ENCODE measurements around the gene PSMA4. TPM values are rescaled to one million over a fixed set of nuclear protein-coding genes. Genes with fewer than 3 reads are reported as not detected.
"Not testable (repeated sequence)": the region's sequence is repeated elsewhere in the genome, so short reads cannot be mapped to it uniquely, and the experiment has no call there.

PSMA4 gene
- total and polyA plus RNA-seq, 10 of the 15 experiments (the other 5 are each of a cell fraction or from before 2014, with no cell fraction given), result 210 to 1,221 (median 546) TPM

- H3K36me3 ChIP-seq (ENCODE audit: control insufficient read depth in 2 of 2, insufficient read depth in 2 of 2, low read length in 1 of 2); H3K9ac ChIP-seq (ENCODE audit: control insufficient read depth, insufficient read depth, low read length); SMC1A ChIA-PET (ENCODE audit: uncharacterized antibody, unreplicated experiment); H3K27ac ChIP-seq (ENCODE audit: control insufficient read depth, insufficient read depth); CTCF ChIA-PET; intact Hi-C loops (cut with micrococcal nuclease; ENCODE audit: unreplicated experiment); in situ Hi-C loops (cut with MboI); POLR2A ChIA-PET; FAIRE-seq; ATAC-seq; H3K27me3 ChIP-seq (replicated peaks in 1 of 2; ENCODE audit: control insufficient read depth in 2 of 2, insufficient read depth in 2 of 2, low read length in 1 of 2); BruUV-seq (replicated peaks); H3K4me2 ChIP-seq (ENCODE audit: control insufficient read depth, insufficient read depth); H3K4me1 ChIP-seq (ENCODE audit: control insufficient read depth, insufficient read depth, low read length); DNase-seq (ENCODE audit: low read depth, low spot score); H3K4me3 ChIP-seq; H2AFZ ChIP-seq (ENCODE audit: control insufficient read depth, low read depth, low read length); RAD21 ChIA-PET (ENCODE audit: unreplicated experiment); H4K20me1 ChIP-seq (ENCODE audit: control insufficient read depth, insufficient read depth); H3K79me2 ChIP-seq (ENCODE audit: control insufficient read depth, insufficient read depth, low read length); H3K9me3 ChIP-seq (replicated peaks; ENCODE audit: control insufficient read depth, insufficient read depth, low read length): not testable (repeated sequence)
- WGBS (ENCODE audit: insufficient coverage, insufficient replicate concordance, low lambda C conversion rate, missing lambda C conversion rate), result 74% methylated on average over 2 of the region's 3 CpGs
These were observed 20.2 kb upstream of the PSMA4 start for GRCh38 chr15:78520035-78520434.

GRCh38 chr15:78524230-78524629, 16.0 kb upstream of the PSMA4 start:
- Histone ChIP-seq H3K4me1 (ENCODE audit: control insufficient read depth, insufficient read depth, low read length) (no peaks in the 10 kb centered on the region), H3K36me3 (ENCODE audit: control insufficient read depth in 2 of 2, insufficient read depth in 2 of 2, low read length in 1 of 2) (no peaks in the 10 kb centered on the region), H2AFZ (ENCODE audit: control insufficient read depth, low read depth, low read length) (no peak overlapping the region), H4K20me1 (ENCODE audit: control insufficient read depth, insufficient read depth) (no peaks in the 10 kb centered on the region), H3K9ac (ENCODE audit: control insufficient read depth, insufficient read depth, low read length) (no peak overlapping the region), H3K9me3 (replicated peaks; ENCODE audit: control insufficient read depth, insufficient read depth, low read length) (no peaks in the 10 kb centered on the region; the same call in 2 of the 3 replicates), H3K4me2 (ENCODE audit: control insufficient read depth, insufficient read depth) (no peak overlapping the region), H3K27me3 (replicated peaks in 1 of 2; ENCODE audit: control insufficient read depth in 2 of 2, insufficient read depth in 2 of 2, low read length in 1 of 2) (no peaks in the 10 kb centered on the region), H3K79me2 (ENCODE audit: control insufficient read depth, insufficient read depth, low read length) (no peaks in the 10 kb centered on the region), H3K27ac (ENCODE audit: control insufficient read depth, insufficient read depth) (no peak overlapping the region), H3K4me3 (no peak overlapping the region)
- ChIA-PET POLR2A (no interaction called here), RAD21 (ENCODE audit: unreplicated experiment) (no interaction called here), SMC1A (ENCODE audit: uncharacterized antibody, unreplicated experiment) (no interaction called here), CTCF (interaction anchor here (0.6 kb wide), 1 partner anchor 47 kb away, joined by 4 read pairs; no protein-coding TSS in a partner anchor)
- intact Hi-C loops (cut with micrococcal nuclease; ENCODE audit: unreplicated experiment), result no loop called here
- no TSS peak for BruUV-seq (replicated peaks)
- TF ChIP-seq WRNIP1 (IDR thresholded peaks at IDR 0.05; ENCODE audit: borderline replicate concordance, low read depth, low read length) (no peak), PAX5 (IDR thresholded peaks at IDR 0.05; ENCODE audit: borderline replicate concordance, low read depth, low read length) (no peak)
- ATAC-seq (no peak), FAIRE-seq (no peak), DNase-seq (ENCODE audit: low read depth, low spot score) (no peak)
- in situ Hi-C loops (cut with MboI), result no loop called here
- WGBS (ENCODE audit: insufficient coverage, insufficient replicate concordance, low lambda C conversion rate, missing lambda C conversion rate), result 55% methylated on average over 5 of the region's 5 CpGs
